Cardiac muscle cell (in vitro differentiated cells and primary cell): ENCODE results near the gene SLC24A3. TPM values are rescaled to one million over a fixed set of nuclear protein-coding genes. Genes with fewer than 3 reads are reported as not detected.

Experiments
- DNase-seq, 2 donors: peaks; one replicate each; pipeline versions ENCODE4 v3.0.0 to v3.0.0-alpha.2; 2010 to 2017; ENCODE audit warnings: low read depth in 1 of 2, low spot score in 1 of 2
- H3K27ac ChIP-seq: fragments of 200-600 bp; sonication (generic); 2 replicates; pipeline ENCODE4 v1.5.1; 2016
- H3K27me3 ChIP-seq: fragments of 200-600 bp; sonication (generic); 2 replicates; pipeline ENCODE4 v1.6.0; 2016; ENCODE audit warnings: control low read depth
- H3K36me3 ChIP-seq: fragments of 200-600 bp; sonication (generic); 2 replicates; pipeline ENCODE4 v1.5.1; 2016; ENCODE audit warnings: control low read depth
- H3K4me1 ChIP-seq: fragments of 200-600 bp; sonication (generic); 2 replicates; pipeline ENCODE4 v1.8.1; 2017; ENCODE audit warnings: low read depth, mild to moderate bottlenecking, mixed run types
- H3K4me3 ChIP-seq: fragments of 200-600 bp; sonication (generic); 2 replicates; pipeline ENCODE4 v1.5.1; 2016; ENCODE audit warnings: mild to moderate bottlenecking
- H3K9me3 ChIP-seq: fragments of 200-600 bp; sonication (generic); 2 replicates; pipeline ENCODE4 v1.5.1; 2017; ENCODE audit warnings: low read depth, mild to moderate bottlenecking, control low read depth
- polyA plus RNA-seq: library from polyadenylated mRNA; unstranded; fragments of >200 nt; fragmentation: Nextera tagmentation; extraction: Ambion mirVana; gene quantifications from 2 replicates; pipeline ENCODE4 v1.2.1, GENCODE V29; 2016
- total RNA-seq: library from RNA; depleted of rRNA; stranded (reverse); fragments of >200 nt; gene quantifications from 2 replicates; pipeline ENCODE4 v1.2.3, GENCODE V29; 2016
- TF ChIP-seq, protein P1 (sequence below): IDR thresholded peaks from 2 replicates; pipeline ENCODE4 v1.5.1; 2012; ENCODE audit warnings: low read depth, mild to moderate bottlenecking, low read length

SLC24A3 gene
- total and polyA plus RNA-seq, 2 experiments from 2014 or later: 1.6 to 1.7 TPM

- DNase-seq: no peak
- Histone ChIP-seq H3K27ac (no peak overlapping the region), H3K27me3 (no peaks in the 10 kb centered on the region), H3K36me3 (no peaks in the 10 kb centered on the region), H3K9me3 (no peaks in the 10 kb centered on the region), H3K4me1 (no peaks in the 10 kb centered on the region), H3K4me3 (no peak overlapping the region)
- TF ChIP-seq, protein P1, sequence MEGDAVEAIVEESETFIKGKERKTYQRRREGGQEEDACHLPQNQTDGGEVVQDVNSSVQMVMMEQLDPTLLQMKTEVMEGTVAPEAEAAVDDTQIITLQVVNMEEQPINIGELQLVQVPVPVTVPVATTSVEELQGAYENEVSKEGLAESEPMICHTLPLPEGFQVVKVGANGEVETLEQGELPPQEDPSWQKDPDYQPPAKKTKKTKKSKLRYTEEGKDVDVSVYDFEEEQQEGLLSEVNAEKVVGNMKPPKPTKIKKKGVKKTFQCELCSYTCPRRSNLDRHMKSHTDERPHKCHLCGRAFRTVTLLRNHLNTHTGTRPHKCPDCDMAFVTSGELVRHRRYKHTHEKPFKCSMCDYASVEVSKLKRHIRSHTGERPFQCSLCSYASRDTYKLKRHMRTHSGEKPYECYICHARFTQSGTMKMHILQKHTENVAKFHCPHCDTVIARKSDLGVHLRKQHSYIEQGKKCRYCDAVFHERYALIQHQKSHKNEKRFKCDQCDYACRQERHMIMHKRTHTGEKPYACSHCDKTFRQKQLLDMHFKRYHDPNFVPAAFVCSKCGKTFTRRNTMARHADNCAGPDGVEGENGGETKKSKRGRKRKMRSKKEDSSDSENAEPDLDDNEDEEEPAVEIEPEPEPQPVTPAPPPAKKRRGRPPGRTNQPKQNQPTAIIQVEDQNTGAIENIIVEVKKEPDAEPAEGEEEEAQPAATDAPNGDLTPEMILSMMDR: no peak
Measured at GRCh38 chr20:19658137-19658536, 445.7 kb downstream of the SLC24A3 start.

DNA sequence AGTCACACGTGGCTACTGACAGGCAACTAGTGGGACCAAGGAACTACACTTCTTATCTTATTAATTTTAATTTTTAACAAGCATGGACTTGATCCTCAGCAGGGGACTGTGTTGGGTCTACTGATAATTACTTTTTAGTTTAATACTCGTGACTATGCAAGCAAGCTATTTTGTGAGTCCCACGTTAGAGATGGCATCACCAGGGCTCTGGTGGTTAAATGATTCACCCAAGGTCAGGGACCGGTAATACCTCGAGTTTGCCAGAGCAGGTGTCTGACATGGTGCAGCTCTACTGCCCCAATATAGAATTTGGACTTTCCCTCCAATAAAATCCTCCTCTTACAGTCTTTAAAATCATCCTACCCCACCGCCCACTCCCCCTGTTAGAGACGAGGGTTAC lies 447.0 kb downstream of the SLC24A3 start:
- H3K36me3 ChIP-seq: no peaks in the 10 kb centered on the region

DNA sequence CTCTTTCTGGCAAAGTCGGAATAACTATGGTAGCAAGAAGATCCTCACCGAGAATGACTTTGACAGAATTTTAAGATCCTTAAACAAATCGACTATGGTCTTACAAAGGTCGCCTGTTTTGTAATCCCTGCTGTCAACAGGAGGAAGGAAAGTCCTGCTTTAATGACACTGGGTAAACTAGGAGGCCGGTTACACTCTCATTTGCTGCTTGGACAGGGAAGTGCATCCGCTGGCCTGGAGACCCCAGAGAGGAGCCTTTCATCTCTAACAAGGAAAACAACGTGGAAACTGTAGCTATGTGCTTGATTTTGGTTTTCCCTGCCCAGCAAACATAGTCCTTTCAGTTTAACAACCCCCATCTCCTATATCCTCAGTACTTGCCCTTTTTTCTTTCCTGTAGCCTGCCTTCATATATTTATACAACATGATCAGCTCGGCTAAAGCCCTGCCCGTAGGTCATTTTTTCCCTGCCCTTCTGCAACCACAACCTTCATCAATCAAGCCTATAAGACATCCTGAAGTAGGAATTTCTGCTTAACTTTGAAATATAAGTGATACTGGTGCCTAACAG lies 448.5 kb downstream of the SLC24A3 start:
- no peaks in the 10 kb centered on the region for H3K36me3 ChIP-seq
- H3K4me3 ChIP-seq: no peak overlapping the region
- no peaks in the 10 kb centered on the region for H3K9me3 ChIP-seq
- H3K27ac ChIP-seq: no peak overlapping the region
- no peak for DNase-seq
- TF ChIP-seq, protein P1: no peak
- H3K27me3 ChIP-seq: peaks cover 5% of the 10 kb centered on the region
- H3K4me1 ChIP-seq: no peaks in the 10 kb centered on the region

More for the DNA sequence above, 447.0 kb downstream of the SLC24A3 start:
- DNase-seq: no peak
- Histone ChIP-seq H3K4me3 (no peak overlapping the region), H3K9me3 (no peaks in the 10 kb centered on the region), H3K27me3 (peaks cover 5% of the 10 kb centered on the region), H3K4me1 (no peaks in the 10 kb centered on the region), H3K27ac (no peak overlapping the region)
- TF ChIP-seq, protein P1: no peak

GRCh38 chr20:19661717-19662636 lies 449.5 kb downstream of the SLC24A3 start:
- H3K9me3 ChIP-seq: no peaks in the 10 kb centered on the region
- H3K4me3 ChIP-seq: no peak overlapping the region
- H3K27ac ChIP-seq: no peak overlapping the region
- no peaks in the 10 kb centered on the region for H3K4me1 ChIP-seq
- DNase-seq: peak; percentile 79 to 82
- H3K36me3 ChIP-seq: no peaks in the 10 kb centered on the region
- TF ChIP-seq, protein P1: peak; percentile 99
- H3K27me3 ChIP-seq: peaks cover 5% of the 10 kb centered on the region

DNA sequence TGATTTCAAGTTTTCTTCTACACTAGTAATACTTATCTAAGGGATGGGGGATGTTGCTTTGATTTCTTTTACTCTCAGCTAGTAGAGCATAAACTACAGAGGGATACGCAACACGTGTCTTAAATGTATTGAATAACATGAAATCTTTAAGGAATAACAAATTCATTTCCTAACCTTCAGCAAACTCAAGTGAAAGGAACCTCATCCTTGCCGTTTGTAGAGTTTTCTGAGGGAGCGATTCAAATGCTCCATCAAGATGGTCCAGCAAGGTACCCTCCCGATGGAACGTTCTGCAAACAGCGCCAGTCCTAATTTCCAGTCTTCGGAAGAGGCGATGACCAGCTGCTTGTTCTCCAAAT lies 450.2 kb downstream of the SLC24A3 start:
- TF ChIP-seq, protein P1: no peak
- no peaks in the 10 kb centered on the region for H3K4me1 ChIP-seq
- H3K36me3 ChIP-seq: no peaks in the 10 kb centered on the region
- no peak overlapping the region for H3K27ac ChIP-seq
- no peak for DNase-seq
- H3K9me3 ChIP-seq: no peaks in the 10 kb centered on the region
- peaks cover 5% of the 10 kb centered on the region for H3K27me3 ChIP-seq
- no peak overlapping the region for H3K4me3 ChIP-seq
